Measurements from ENCODE around the gene OCA2.

Gene OCA2

GRCh38 chr15:27951191-27951890 is 147.8 kb downstream of the OCA2 start:
- peaks cover 5% of the 10 kb centered on the region for H3K9me3 ChIP-seq (ENCODE audit: insufficient read depth, low read depth, low read length)
- no peak for TF ChIP-seq CTCF (conservative IDR thresholded peaks at IDR 0.05; ENCODE audit: low read length)
- no peak for TF ChIP-seq EZH2phosphoT487 (IDR thresholded peaks at IDR 0.05; ENCODE audit: borderline replicate concordance)
- no peaks in the 10 kb centered on the region for H3K36me3 ChIP-seq (ENCODE audit: insufficient read depth, low read length)
- no peaks in the 10 kb centered on the region for H4K20me1 ChIP-seq (ENCODE audit: insufficient read depth, low read length, poor library complexity, severe bottlenecking)
- H3K4me2 ChIP-seq (ENCODE audit: low read depth, low read length, poor library complexity, severe bottlenecking): no peak overlapping the region
- H3F3A ChIP-seq (ENCODE audit: low read depth): no peaks in the 10 kb centered on the region
- H3K27me3 ChIP-seq (ENCODE audit: insufficient read depth, low read length, poor library complexity, severe bottlenecking): no peaks in the 10 kb centered on the region
- H3K4me3 ChIP-seq (ENCODE audit: low read length, poor library complexity, severe bottlenecking): no peak overlapping the region
- H2AFZ ChIP-seq (ENCODE audit: low read length): no peak overlapping the region
- H3K4me1 ChIP-seq (ENCODE audit: insufficient read depth, low read length, poor library complexity, severe bottlenecking): no peaks in the 10 kb centered on the region
- no peaks in the 10 kb centered on the region for H3K79me2 ChIP-seq (ENCODE audit: insufficient read depth, low read length)
- no peak overlapping the region for H3K9ac ChIP-seq (ENCODE audit: low read depth, low read length, poor library complexity, severe bottlenecking)
- no peaks in the 10 kb centered on the region for H3K9me2 ChIP-seq (replicated peaks; ENCODE audit: low read depth, low read length)

DNA sequence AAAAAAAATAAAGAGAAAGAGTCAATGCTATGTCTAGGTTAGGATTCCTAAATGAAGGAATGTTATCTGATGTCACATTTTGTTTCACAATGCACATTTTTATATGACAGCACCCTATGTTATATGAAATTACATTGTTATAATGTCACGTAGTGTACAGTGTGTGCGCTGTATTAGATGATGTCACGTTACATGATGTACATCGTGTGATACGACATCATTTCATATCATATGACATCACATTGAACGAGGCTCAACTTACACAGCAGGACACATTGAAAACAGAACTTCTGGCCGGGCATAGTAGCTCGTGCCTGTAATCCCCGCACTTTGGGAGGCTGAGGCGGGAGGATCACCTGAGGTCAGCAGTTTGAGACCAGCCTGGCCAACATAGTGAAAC is 150.0 kb downstream of the OCA2 start:
- Histone ChIP-seq H3K9me3 (ENCODE audit: insufficient read depth, low read depth, low read length) (peaks cover 3% of the 10 kb centered on the region; the same call in 1 of the 2 replicates), H3K9ac (ENCODE audit: low read depth, low read length, poor library complexity, severe bottlenecking) (no peak overlapping the region), H3K79me2 (ENCODE audit: insufficient read depth, low read length) (no peaks in the 10 kb centered on the region), H3K4me2 (ENCODE audit: low read depth, low read length, poor library complexity, severe bottlenecking) (no peak overlapping the region), H4K20me1 (ENCODE audit: insufficient read depth, low read length, poor library complexity, severe bottlenecking) (no peaks in the 10 kb centered on the region), H2AFZ (ENCODE audit: low read length) (no peak overlapping the region), H3K27me3 (ENCODE audit: insufficient read depth, low read length, poor library complexity, severe bottlenecking) (no peaks in the 10 kb centered on the region), H3F3A (ENCODE audit: low read depth) (no peaks in the 10 kb centered on the region), H3K36me3 (ENCODE audit: insufficient read depth, low read length) (no peaks in the 10 kb centered on the region), H3K9me2 (replicated peaks; ENCODE audit: low read depth, low read length) (no peaks in the 10 kb centered on the region), H3K4me1 (ENCODE audit: insufficient read depth, low read length, poor library complexity, severe bottlenecking) (no peaks in the 10 kb centered on the region), H3K4me3 (ENCODE audit: low read length, poor library complexity, severe bottlenecking) (no peak overlapping the region)
- TF ChIP-seq EZH2phosphoT487 (IDR thresholded peaks at IDR 0.05; ENCODE audit: borderline replicate concordance) (no peak), CTCF (conservative IDR thresholded peaks at IDR 0.05; ENCODE audit: low read length) (no peak)

DNA sequence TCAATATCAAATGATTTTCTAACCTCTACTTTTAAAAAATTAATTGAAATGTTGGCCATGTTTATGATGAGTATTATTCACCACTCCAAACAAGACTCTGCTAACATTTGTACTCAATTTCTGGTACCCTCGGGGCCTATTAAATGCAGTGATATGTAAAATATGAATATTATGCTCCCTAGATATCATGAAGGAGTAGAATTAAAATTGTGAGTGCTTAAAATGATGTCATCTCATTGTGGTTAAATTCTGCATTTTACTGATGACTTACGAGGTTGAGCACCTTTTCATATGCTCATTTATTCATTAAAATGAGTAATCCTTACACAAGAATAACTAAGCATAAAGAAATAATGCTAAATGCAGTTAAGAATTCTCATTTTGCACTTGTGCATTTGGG is 159.9 kb downstream of the OCA2 start:
- Histone ChIP-seq H3F3A (ENCODE audit: low read depth) (no peaks in the 10 kb centered on the region), H3K4me3 (ENCODE audit: low read length, poor library complexity, severe bottlenecking) (no peak overlapping the region), H2AFZ (ENCODE audit: low read length) (no peak overlapping the region), H3K9me3 (ENCODE audit: insufficient read depth, low read depth, low read length) (no peaks in the 10 kb centered on the region), H3K9ac (ENCODE audit: low read depth, low read length, poor library complexity, severe bottlenecking) (no peak overlapping the region), H3K79me2 (ENCODE audit: insufficient read depth, low read length) (no peaks in the 10 kb centered on the region), H3K4me1 (ENCODE audit: insufficient read depth, low read length, poor library complexity, severe bottlenecking) (no peaks in the 10 kb centered on the region), H3K9me2 (replicated peaks; ENCODE audit: low read depth, low read length) (no peaks in the 10 kb centered on the region), H3K27me3 (ENCODE audit: insufficient read depth, low read length, poor library complexity, severe bottlenecking) (no peaks in the 10 kb centered on the region), H4K20me1 (ENCODE audit: insufficient read depth, low read length, poor library complexity, severe bottlenecking) (no peaks in the 10 kb centered on the region), H3K4me2 (ENCODE audit: low read depth, low read length, poor library complexity, severe bottlenecking) (no peak overlapping the region), H3K36me3 (ENCODE audit: insufficient read depth, low read length) (no peaks in the 10 kb centered on the region)
- TF ChIP-seq EZH2phosphoT487 (IDR thresholded peaks at IDR 0.05; ENCODE audit: borderline replicate concordance) (no peak), CTCF (conservative IDR thresholded peaks at IDR 0.05; ENCODE audit: low read length) (no peak)

Data from Loucy (cell line).